HepG2 (cell line): Measurements from ENCODE around the gene UBE2QL1. TPM values are rescaled to one million over a fixed set of nuclear protein-coding genes. Genes with fewer than 3 reads are reported as not detected.

ENCODE experiments used
- ATAC-seq: fragments of 200-7000 bp; cut with Tn5 transposase; 3 replicates; pipeline ENCODE4 v1.9.1; 2020; ENCODE audit warnings: mild to moderate bottlenecking, moderate library complexity
- BruUV-seq: library from RNA; stranded (reverse); fragments of 400-500 nt; replicated peaks from 2 replicates; lab custom pipeline; 2021; lab: Mats Ljungman, UMichigan
- CTCF ChIA-PET: fragments of 300-600 bp; formaldehyde crosslinking; extraction: SDS; loops from one replicate; lab custom pipeline; 2021; ENCODE audit warnings: low total read pairs, inconsistent platforms, low intra/inter-chr PET ratio; lab: Yijun Ruan, JAX
- POLR2A ChIA-PET: fragments of 350-600 bp; sonication (Branson Sonifier 250); formaldehyde crosslinking; loops from one replicate; lab custom pipeline; 2020; ENCODE audit warnings: antibody characterized with exemption, inconsistent platforms; lab: Yijun Ruan, JAX
- DNase-seq: peaks from one replicate; pipeline ENCODE4 v3.0.0-alpha.2; 2015; ENCODE audit warnings: low spot score
- FAIRE-seq: peaks from 3 replicates; lab custom pipeline; 2011; peaks lifted over from hg19 to GRCh38; lab: Jason Lieb, UNC
- H2AFZ ChIP-seq: one replicate; pipeline ENCODE4 v1.6.1; 2011; ENCODE audit warnings: low read length, inconsistent platforms
- H3K27ac ChIP-seq: fragments of 300-600 bp; 3 replicates; pipeline ENCODE4 v1.8.0; 2011; ENCODE audit warnings: mixed run types, mild to moderate bottlenecking, mixed read lengths, low read length, inconsistent platforms; ENCODE audit not compliant: insufficient read depth; ENCODE audit errors: extremely low read length
- H3K27me3 ChIP-seq, 2 experiments: fragments of 200-600 bp in 1 of 2; 2 replicates in 1 of 2; 3 replicates in 1 of 2; pipeline versions ENCODE4 v1.6.0 to v1.8.0; 2011; ENCODE audit warnings: low read length in 2 of 2, mild to moderate bottlenecking in 2 of 2, moderate library complexity in 2 of 2, inconsistent platforms in 1 of 2; ENCODE audit not compliant: insufficient read depth in 2 of 2, control insufficient read depth in 1 of 2
- H3K36me3 ChIP-seq, 2 experiments: fragments of 200-600 bp in 1 of 2; replicated peaks in 1 of 2; 2 replicates in 1 of 2; 3 replicates in 1 of 2; pipeline versions ENCODE4 v1.5.1 to v1.8.0; 2011; ENCODE audit warnings: low read length in 2 of 2, inconsistent platforms in 1 of 2; ENCODE audit not compliant: insufficient read depth in 2 of 2, control insufficient read depth in 1 of 2
- H3K4me1 ChIP-seq: 2 replicates; pipeline ENCODE4 v1.5.1; 2012; ENCODE audit warnings: low read length, inconsistent platforms; ENCODE audit not compliant: insufficient read depth
- H3K4me2 ChIP-seq: 2 replicates; pipeline ENCODE4 v1.6.0; 2011; ENCODE audit warnings: low read depth, low read length, inconsistent platforms
- H3K4me3 ChIP-seq, 3 experiments: fragments of 200-600 bp in 1 of 3; sonication (generic), shearing (Covaris generic) in 1 of 3; replicated peaks in 1 of 3; 2 replicates each; pipeline ENCODE4 v1.5.1; 2011 to 2016; ENCODE audit warnings: low read length in 3 of 3, inconsistent platforms in 2 of 3, low read depth in 2 of 3, mild to moderate bottlenecking in 2 of 3, control low read depth in 1 of 3, mixed read lengths in 1 of 3; ENCODE audit not compliant: insufficient read depth in 1 of 3
- H3K79me2 ChIP-seq: one replicate; pipeline ENCODE4 v1.6.1; 2011; ENCODE audit warnings: low read length, inconsistent platforms; ENCODE audit not compliant: insufficient read depth
- H3K9ac ChIP-seq: 2 replicates; pipeline ENCODE4 v1.6.0; 2011; ENCODE audit warnings: mild to moderate bottlenecking, low read depth, low read length, inconsistent platforms; ENCODE audit not compliant: insufficient read depth
- H3K9me3 ChIP-seq: 2 replicates; pipeline ENCODE4 v1.5.1; 2012; ENCODE audit warnings: mild to moderate bottlenecking, low read length
- H4K20me1 ChIP-seq: 2 replicates; pipeline ENCODE4 v1.6.0; 2011; ENCODE audit warnings: inconsistent platforms, mild to moderate bottlenecking, low read length, moderate library complexity; ENCODE audit not compliant: insufficient read depth
- ELF4 ChIP-seq: sonication (generic); formaldehyde crosslinking; IDR thresholded peaks from 2 replicates; pipeline ENCODE4 v1.5.0; 2020; ENCODE audit warnings: missing genetic modification reagents, mild to moderate bottlenecking, moderate library complexity, borderline replicate concordance
- TCF12 ChIP-seq, 2 experiments: fragments of 450-650 bp in 1 of 2; sonication (generic) in 1 of 2; formaldehyde crosslinking in 1 of 2; IDR thresholded peaks; 2 replicates each; pipeline versions ENCODE4 v1.6.1 to v1.8.0; 2017 to 2022; ENCODE audit warnings: antibody characterized with exemption in 1 of 2, mild to moderate bottlenecking in 1 of 2, missing genetic modification reagents in 1 of 2, moderate library complexity in 1 of 2
- ZNF124 ChIP-seq: sonication (generic); formaldehyde crosslinking; IDR thresholded peaks from 2 replicates; pipeline ENCODE4 v1.4.0; 2020; ENCODE audit warnings: missing genetic modification reagents
- ZNF350 ChIP-seq: sonication (generic); formaldehyde crosslinking; IDR thresholded peaks from 2 replicates; pipeline ENCODE4 v1.4.0; 2020; ENCODE audit warnings: mild to moderate bottlenecking, low read depth, missing genetic modification reagents, borderline replicate concordance
- ZNF674 ChIP-seq: sonication (generic); formaldehyde crosslinking; IDR thresholded peaks from 2 replicates; pipeline ENCODE4 v1.5.0; 2020; ENCODE audit warnings: low read depth, mild to moderate bottlenecking, missing genetic modification reagents
- WGBS: methylation state at CpG from one replicate; pipeline ENCODE4 v1.1.6; 2017; ENCODE audit warnings: low lambda C conversion rate; 5-methylcytosine and 5-hydroxymethylcytosine counted together
- in situ Hi-C: cut with HindIII; loops from 2 replicates; pipeline ENCODE4 v1.10.0; 2017; ENCODE audit warnings: low pct_unique_long_range_greater_than_20kb; ENCODE audit not compliant: extremely low pct_ligation_motif_present
- intact Hi-C: fragments of 100-400 bp; cut with micrococcal nuclease; formaldehyde crosslinking; loops from one replicate; pipeline ENCODE4 v1.10.0; 2022; ENCODE audit not compliant: unreplicated experiment
- polyA plus RNA-seq, 8 experiments: library from polyadenylated mRNA; depleted of rRNA in 3 of 8; stranded (reverse) in 7 of 8; unstranded in 1 of 8; fragments of >200 nt; fragmentation: Illumina TruSeq in 4 of 8; extraction: Trizol in 4 of 8; gene quantifications; 2 replicates each; pipeline versions ENCODE4 v1.2.1 to v1.2.3, GENCODE V29; 2011 to 2016; ENCODE audit warnings: low read depth in 4 of 8, missing spikeins in 1 of 8, mixed read lengths in 1 of 8; ENCODE audit not compliant: insufficient read depth in 1 of 8
- total RNA-seq, 5 experiments: library from RNA; depleted of rRNA; stranded (reverse); fragments of >200 nt; fragmentation: Illumina TruSeq; extraction: Trizol; gene quantifications; 2 replicates each; pipeline ENCODE4 v1.2.3, GENCODE V29; 2016; ENCODE audit warnings: low read depth in 1 of 5
- TF ChIP-seq, protein P1 (sequence below): sonication (generic); formaldehyde crosslinking; IDR thresholded peaks from 2 replicates; pipeline ENCODE4 v1.4.0; 2020; ENCODE audit warnings: missing genetic modification reagents, mild to moderate bottlenecking, borderline replicate concordance
- TF ChIP-seq, protein P2 (sequence below): sonication (generic); formaldehyde crosslinking; IDR thresholded peaks from 2 replicates; pipeline ENCODE4 v1.8.1; 2023; ENCODE audit warnings: missing genetic modification reagents, inconsistent platforms, borderline replicate concordance
- TF ChIP-seq, protein P3 (sequence below): sonication (generic); formaldehyde crosslinking; IDR thresholded peaks from 2 replicates; pipeline ENCODE4 v1.4.0; 2020; ENCODE audit warnings: mild to moderate bottlenecking, missing genetic modification reagents

Gene UBE2QL1
- total and polyA plus RNA-seq, 2 of the 13 experiments (the other 11 are each of a cell fraction or from before 2014, with no cell fraction given) = not detected

DNA sequence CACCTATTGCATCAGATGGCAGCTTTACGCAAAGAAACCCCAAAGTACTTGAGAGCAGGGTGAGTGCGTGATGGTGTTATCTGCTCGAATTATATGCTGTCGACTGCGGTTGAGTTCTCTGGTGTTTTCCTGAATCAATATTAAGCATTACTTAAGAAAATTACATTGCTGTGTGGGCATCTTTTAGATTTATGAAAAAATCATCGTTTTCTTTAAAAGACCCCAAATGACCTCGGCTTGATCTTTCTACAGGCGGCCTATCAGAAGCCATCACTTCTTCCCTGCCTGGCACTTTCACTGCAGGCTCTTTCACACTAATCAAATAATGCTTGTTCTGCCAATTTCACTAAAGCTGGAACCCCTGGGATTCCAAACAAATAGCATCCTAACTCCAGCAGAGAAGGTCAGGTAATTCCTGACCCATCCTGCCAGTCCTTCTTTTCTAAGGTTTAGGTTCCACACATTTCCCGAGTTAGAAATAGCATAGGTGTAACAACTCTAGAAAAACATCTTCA lies 1.7 kb downstream of the UBE2QL1 start:
- Histone ChIP-seq H3K4me3 (no peak overlapping the region), H3K9me3 (no peaks in the 10 kb centered on the region), H3K79me2 (no peaks in the 10 kb centered on the region), H3K9ac (no peak overlapping the region), H3K36me3 (no peaks in the 10 kb centered on the region), H4K20me1 (peaks cover 3% of the 10 kb centered on the region; the same call in 1 of the 2 replicates), H2AFZ (no peak overlapping the region), H3K4me2 (no peak overlapping the region), H3K27ac (no peak overlapping the region), H3K4me1 (no peaks in the 10 kb centered on the region), H3K27me3 (peaks cover 4 to 46% of the 10 kb centered on the region in 2 experiments)
- no TSS peak for BruUV-seq
- ATAC-seq (no peak), DNase-seq (no peak), FAIRE-seq (no peak)
- WGBS = 49% methylated on average over 9 of the region's 9 CpGs
- ChIA-PET CTCF (no interaction called here), POLR2A (no interaction called here)
- TF ChIP-seq ZNF124 = no peak
- TF ChIP-seq ZNF350 (CRISPR knock-in tag) = no peak
- TF ChIP-seq ZNF674 (CRISPR knock-in tag) = no peak
- TF ChIP-seq, protein P1, sequence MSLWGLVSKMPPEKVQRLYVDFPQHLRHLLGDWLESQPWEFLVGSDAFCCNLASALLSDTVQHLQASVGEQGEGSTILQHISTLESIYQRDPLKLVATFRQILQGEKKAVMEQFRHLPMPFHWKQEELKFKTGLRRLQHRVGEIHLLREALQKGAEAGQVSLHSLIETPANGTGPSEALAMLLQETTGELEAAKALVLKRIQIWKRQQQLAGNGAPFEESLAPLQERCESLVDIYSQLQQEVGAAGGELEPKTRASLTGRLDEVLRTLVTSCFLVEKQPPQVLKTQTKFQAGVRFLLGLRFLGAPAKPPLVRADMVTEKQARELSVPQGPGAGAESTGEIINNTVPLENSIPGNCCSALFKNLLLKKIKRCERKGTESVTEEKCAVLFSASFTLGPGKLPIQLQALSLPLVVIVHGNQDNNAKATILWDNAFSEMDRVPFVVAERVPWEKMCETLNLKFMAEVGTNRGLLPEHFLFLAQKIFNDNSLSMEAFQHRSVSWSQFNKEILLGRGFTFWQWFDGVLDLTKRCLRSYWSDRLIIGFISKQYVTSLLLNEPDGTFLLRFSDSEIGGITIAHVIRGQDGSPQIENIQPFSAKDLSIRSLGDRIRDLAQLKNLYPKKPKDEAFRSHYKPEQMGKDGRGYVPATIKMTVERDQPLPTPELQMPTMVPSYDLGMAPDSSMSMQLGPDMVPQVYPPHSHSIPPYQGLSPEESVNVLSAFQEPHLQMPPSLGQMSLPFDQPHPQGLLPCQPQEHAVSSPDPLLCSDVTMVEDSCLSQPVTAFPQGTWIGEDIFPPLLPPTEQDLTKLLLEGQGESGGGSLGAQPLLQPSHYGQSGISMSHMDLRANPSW (CRISPR knock-in tag) = no peak
- no peak for TF ChIP-seq TCF12 (IDR thresholded peaks at IDR 0.05)
- no peak for TF ChIP-seq TCF12 (CRISPR knock-in tag; IDR thresholded peaks at IDR 0.05)
- TF ChIP-seq, protein P2, sequence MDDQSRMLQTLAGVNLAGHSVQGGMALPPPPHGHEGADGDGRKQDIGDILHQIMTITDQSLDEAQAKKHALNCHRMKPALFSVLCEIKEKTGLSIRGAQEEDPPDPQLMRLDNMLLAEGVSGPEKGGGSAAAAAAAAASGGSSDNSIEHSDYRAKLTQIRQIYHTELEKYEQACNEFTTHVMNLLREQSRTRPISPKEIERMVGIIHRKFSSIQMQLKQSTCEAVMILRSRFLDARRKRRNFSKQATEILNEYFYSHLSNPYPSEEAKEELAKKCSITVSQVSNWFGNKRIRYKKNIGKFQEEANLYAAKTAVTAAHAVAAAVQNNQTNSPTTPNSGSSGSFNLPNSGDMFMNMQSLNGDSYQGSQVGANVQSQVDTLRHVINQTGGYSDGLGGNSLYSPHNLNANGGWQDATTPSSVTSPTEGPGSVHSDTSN (CRISPR knock-in tag) = no peak
- TF ChIP-seq, protein P3, sequence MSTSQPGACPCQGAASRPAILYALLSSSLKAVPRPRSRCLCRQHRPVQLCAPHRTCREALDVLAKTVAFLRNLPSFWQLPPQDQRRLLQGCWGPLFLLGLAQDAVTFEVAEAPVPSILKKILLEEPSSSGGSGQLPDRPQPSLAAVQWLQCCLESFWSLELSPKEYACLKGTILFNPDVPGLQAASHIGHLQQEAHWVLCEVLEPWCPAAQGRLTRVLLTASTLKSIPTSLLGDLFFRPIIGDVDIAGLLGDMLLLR (CRISPR knock-in tag) = no peak
- TF ChIP-seq ELF4 (CRISPR knock-in tag) = no peak
- in situ Hi-C loops = no loop called here
- intact Hi-C loops = no loop called here
